T-cell (primary cell): ENCODE data around the gene NTF4. TPM values are rescaled to one million over a fixed set of nuclear protein-coding genes. Genes with fewer than 3 reads are reported as not detected.

Source experiments
- ATAC-seq, 4 experiments: fragments of 200-7000 bp in 3 of 4; fragments of 150-1000 bp in 1 of 4; cut with Tn5 transposase; replicated peaks in 1 of 4; 1 replicate in 3 of 4; 2 replicates in 1 of 4; pipeline ENCODE4 v1.10.0; 2021; ENCODE audit warnings: moderate library complexity in 3 of 4, mild to moderate bottlenecking in 2 of 4, moderate number of reproducible peaks in 1 of 4
- CTCF ChIA-PET, 2 donors: fragments of 300-600 bp; sonication (Branson Sonifier 250); formaldehyde crosslinking; loops; one replicate each; lab custom pipeline; 2022; ENCODE audit warnings: antibody characterized with exemption in 2 of 2; lab: Charles Lee
- POLR2A ChIA-PET, 2 donors: fragments of 300-600 bp; sonication (Branson Sonifier 250); formaldehyde crosslinking; loops; one replicate each; lab custom pipeline; 2022; ENCODE audit warnings: antibody characterized with exemption in 2 of 2; lab: Charles Lee
- DNase-seq, 35 experiments: peaks; one replicate each; pipeline versions ENCODE4 v3.0.0 to v3.0.0-alpha.2; 2013 to 2023
- H3K27ac ChIP-seq: one replicate; pipeline ENCODE4 v1.5.1; 2013; ENCODE audit warnings: low read length
- H3K27me3 ChIP-seq, 2 experiments: replicated peaks in 1 of 2; 1 replicate in 1 of 2; 2 replicates in 1 of 2; pipeline versions ENCODE4 v1.6.1 to v1.7.0; 2013; ENCODE audit warnings: low read length in 1 of 2, mixed read lengths in 1 of 2; ENCODE audit not compliant: control insufficient read depth in 2 of 2, insufficient read depth in 2 of 2; ENCODE audit errors: extremely low read depth in 1 of 2
- H3K36me3 ChIP-seq, 2 donors: 1 replicate in 1 of 2; 2 replicates in 1 of 2; pipeline versions ENCODE4 v1.6.1 to v1.7.0; 2013; ENCODE audit warnings: low read length in 1 of 2; ENCODE audit not compliant: control insufficient read depth in 2 of 2, insufficient read depth in 1 of 2; ENCODE audit errors: extremely low read depth in 1 of 2
- H3K4me1 ChIP-seq, 2 experiments: 1 replicate in 1 of 2; 2 replicates in 1 of 2; pipeline versions ENCODE4 v1.6.1 to v1.7.0; 2013; ENCODE audit warnings: low read length in 2 of 2, mixed read lengths in 1 of 2; ENCODE audit not compliant: insufficient read depth in 2 of 2, control insufficient read depth in 1 of 2; ENCODE audit errors: extremely low read depth in 1 of 2
- H3K4me3 ChIP-seq, 2 donors: 1 replicate in 1 of 2; 2 replicates in 1 of 2; pipeline versions ENCODE4 v1.5.1 to v1.7.0; 2013; ENCODE audit warnings: mild to moderate bottlenecking in 2 of 2, low read length in 1 of 2, moderate library complexity in 1 of 2; ENCODE audit not compliant: control insufficient read depth in 1 of 2; ENCODE audit errors: extremely low read depth in 1 of 2
- H3K9me3 ChIP-seq: 2 replicates; pipeline ENCODE4 v1.7.0; 2013
- H3K27ac Mint-ChIP-seq, 2 donors: one replicate each; pipeline ENCODE4 v1.8.0; 2020 to 2021; ENCODE audit warnings: mild to moderate bottlenecking in 2 of 2, mixed read lengths in 2 of 2
- H3K27me3 Mint-ChIP-seq, 2 donors: one replicate each; pipeline ENCODE4 v1.8.0; 2021 to 2022; ENCODE audit warnings: mixed read lengths in 2 of 2
- H3K36me3 Mint-ChIP-seq: one replicate; pipeline ENCODE4 v1.8.0; 2021; ENCODE audit warnings: mixed read lengths
- H3K4me1 Mint-ChIP-seq, 3 donors: one replicate each; pipeline ENCODE4 v1.8.0; 2020 to 2022; ENCODE audit warnings: mixed read lengths in 3 of 3, mild to moderate bottlenecking in 1 of 3
- H3K4me3 Mint-ChIP-seq, 3 donors: one replicate each; pipeline ENCODE4 v1.8.0; 2020 to 2022; ENCODE audit warnings: mild to moderate bottlenecking in 3 of 3, mixed read lengths in 3 of 3, moderate library complexity in 3 of 3
- H3K9me3 Mint-ChIP-seq, 3 donors: one replicate each; pipeline ENCODE4 v1.8.0; 2020 to 2022; ENCODE audit warnings: mixed read lengths in 3 of 3
- WGBS: methylation state at CpG from one replicate; pipeline ENCODE4 v1.1.5; 2013; ENCODE audit warnings: missing lambda C conversion rate; ENCODE audit not compliant: insufficient coverage; 5-methylcytosine and 5-hydroxymethylcytosine counted together
- total RNA-seq, 35 experiments: library from RNA in 6 of 35; stranded (reverse) in 6 of 35; fragments of 120-200 nt in 1 of 35; gene quantifications; one replicate each; pipeline versions ENCODE4 v1.2.1 to v1.2.4 and lab custom pipeline; 2013 to 2026

The NTF4 gene
- total RNA-seq, 5 donors from 2014 or later (not counting 1 experiment from before 2014, with no cell fraction given): not detected

DNA sequence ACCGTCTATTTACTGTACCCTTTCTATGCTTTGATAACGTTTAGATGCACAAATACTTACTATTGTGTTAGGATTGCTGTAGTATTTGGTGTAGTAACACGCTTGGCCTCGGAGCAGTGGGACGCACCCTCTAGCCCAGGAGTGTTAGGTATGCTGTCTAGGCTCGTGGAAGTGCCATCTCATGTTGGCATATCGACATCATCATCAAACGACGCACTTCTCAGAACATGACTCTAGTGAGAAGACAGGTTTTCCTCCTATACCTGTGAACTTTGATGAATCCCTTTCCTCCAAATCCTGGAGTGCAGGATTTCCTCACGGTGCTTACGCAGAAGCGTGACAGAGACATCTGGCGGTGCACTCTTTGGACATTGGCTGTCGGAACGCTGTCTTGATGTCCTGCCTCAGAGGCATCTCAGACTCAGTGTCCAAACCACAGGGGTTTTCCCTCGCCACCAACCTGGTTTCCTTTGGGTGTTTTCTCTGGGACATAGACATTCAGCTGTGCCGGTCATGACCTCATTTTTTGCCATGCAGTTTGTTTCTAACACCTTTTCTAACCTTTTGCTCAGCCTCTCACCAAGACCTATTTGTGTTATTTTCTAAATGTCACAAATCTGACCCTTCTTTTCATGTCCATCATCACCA is 26.9 kb upstream of the NTF4 start:
- peaks cover 32 to 40% (median 37%) of the 10 kb centered on the region in 3 donors for H3K4me1 Mint-ChIP-seq
- CTCF ChIA-PET: no interaction called here
- Histone ChIP-seq H3K4me3 (no peak overlapping the region), H3K27me3 (no peaks in the 10 kb centered on the region), H3K9me3 (no peaks in the 10 kb centered on the region), H3K36me3 (peaks cover 19 to 75% of the 10 kb centered on the region in 2 donors), H3K27ac (no peak overlapping the region), H3K4me1 (peaks cover 3 to 29% of the 10 kb centered on the region in 2 experiments)
- peaks cover 41% of the 10 kb centered on the region for H3K36me3 Mint-ChIP-seq
- H3K9me3 Mint-ChIP-seq: no peaks in the 10 kb centered on the region
- DNase-seq: no peak
- no peak overlapping the region for H3K27ac Mint-ChIP-seq
- H3K27me3 Mint-ChIP-seq: no peaks in the 10 kb centered on the region
- no peak for ATAC-seq
- no peak overlapping the region for H3K4me3 Mint-ChIP-seq
- POLR2A ChIA-PET: interaction anchor here in 1 of 2 donors (0.7 kb wide), 1 partner anchor 15 kb away, joined by 16 read pairs; no protein-coding TSS in a partner anchor
- 81% methylated on average over 15 of the region's 17 CpGs for WGBS

DNA sequence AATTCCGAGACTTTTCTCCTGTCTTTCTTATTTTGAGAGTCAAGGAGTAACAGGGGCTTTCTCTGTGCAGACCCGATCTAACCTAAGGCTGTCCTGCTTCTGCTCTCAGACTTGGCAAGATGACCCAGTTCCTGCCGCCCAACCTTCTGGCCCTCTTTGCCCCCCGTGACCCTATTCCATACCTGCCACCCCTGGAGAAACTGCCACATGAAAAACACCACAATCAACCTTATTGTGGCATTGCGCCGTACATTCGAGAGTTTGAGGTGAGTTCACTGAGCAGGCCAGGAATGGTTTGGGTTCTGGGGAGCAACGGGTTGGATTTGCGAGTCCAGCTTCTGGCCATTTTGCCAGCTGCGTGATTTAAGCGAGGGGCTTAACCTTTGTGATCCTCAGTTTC is 21.7 kb upstream of the NTF4 start:
- peaks cover 26% of the 10 kb centered on the region for H3K36me3 Mint-ChIP-seq
- Histone ChIP-seq H3K9me3 (no peaks in the 10 kb centered on the region), H3K27me3 (peaks cover 0 to 7% of the 10 kb centered on the region in 2 experiments), H3K4me1 (peaks cover 9 to 44% of the 10 kb centered on the region in 2 experiments), H3K27ac (peak overlapping the region; percentile 14), H3K4me3 (peak overlapping the region; percentile 63 to 95), H3K36me3 (peaks cover 9 to 32% of the 10 kb centered on the region in 2 donors)
- ATAC-seq (no peak), DNase-seq (no peak)
- ChIA-PET POLR2A (no interaction called here), CTCF (no interaction called here)
- peak overlapping the region; percentile 92 to 98 (median 96) for H3K4me3 Mint-ChIP-seq
- peaks cover 0 to 3% of the 10 kb centered on the region in 2 donors for H3K27me3 Mint-ChIP-seq
- H3K27ac Mint-ChIP-seq: peak overlapping the region; percentile 86 to 92
- 34% methylated on average over 11 of the region's 11 CpGs for WGBS
- H3K9me3 Mint-ChIP-seq: no peaks in the 10 kb centered on the region
- peaks cover 39 to 52% (median 47%) of the 10 kb centered on the region in 3 donors for H3K4me1 Mint-ChIP-seq

DNA sequence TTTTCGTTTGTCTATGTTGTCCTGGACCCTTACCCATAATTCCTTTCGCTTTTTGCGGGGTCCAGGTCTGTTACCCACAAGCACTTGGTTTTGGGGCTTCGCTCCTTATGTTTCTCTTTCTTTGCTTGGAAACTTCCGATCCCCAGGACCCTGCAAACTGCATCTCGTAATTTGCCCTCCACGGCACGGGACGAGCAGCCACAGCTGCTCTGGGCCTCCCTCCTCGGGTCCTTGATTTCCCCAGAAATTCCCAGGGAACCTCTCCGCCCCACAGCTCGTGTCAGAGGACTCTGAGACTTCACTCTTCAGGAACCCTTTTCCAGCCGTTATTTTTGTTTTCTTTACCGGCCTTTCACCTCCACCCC is 21.2 kb upstream of the NTF4 start:
- CTCF ChIA-PET: no interaction called here
- H3K4me1 Mint-ChIP-seq: peaks cover 38 to 52% (median 46%) of the 10 kb centered on the region in 3 donors
- peak overlapping the region; percentile 66 for H3K27ac ChIP-seq

DNA sequence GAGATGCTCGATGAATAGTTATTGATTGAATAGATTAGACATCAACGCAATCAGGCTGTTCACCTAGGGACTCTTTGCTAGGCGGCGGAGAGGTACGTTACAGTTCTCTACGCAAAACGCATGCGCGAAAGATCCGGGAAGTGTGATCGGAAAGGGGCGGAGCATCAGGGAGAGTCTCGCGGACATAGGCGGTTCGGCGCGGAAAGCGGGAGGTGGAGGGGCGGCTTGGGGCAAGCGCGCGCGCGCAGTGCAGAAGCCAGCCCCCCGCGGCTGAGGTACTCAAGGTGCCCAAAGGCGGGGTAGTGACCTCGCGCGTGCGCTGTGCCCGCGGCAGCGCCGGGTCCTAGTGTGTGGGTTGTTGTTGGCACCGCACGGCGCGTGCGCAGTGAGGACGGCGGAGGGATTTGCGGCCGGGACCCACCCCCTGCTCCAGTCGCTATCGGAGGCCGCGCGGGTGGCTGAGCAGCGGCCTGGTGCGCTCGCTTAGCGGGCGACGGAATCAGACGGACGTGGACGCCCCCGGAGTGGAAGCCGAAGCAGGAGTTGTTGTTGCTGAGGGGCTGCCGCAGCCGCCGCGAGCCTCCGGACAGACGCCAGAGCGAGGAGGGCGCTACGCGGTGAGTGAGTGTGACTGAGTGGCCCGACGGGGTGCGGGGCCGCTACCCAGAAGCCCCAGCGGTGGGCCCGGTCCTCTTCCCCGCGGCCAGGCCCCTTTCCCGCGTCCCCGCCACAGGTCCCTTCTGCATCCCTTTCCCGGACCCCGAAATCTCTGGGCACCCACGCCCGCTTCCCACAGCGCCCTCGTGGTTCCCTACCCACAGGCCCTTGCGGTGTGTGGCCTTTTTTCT is 20.6 kb upstream of the NTF4 start, which contains the start of gene SNRNP70:
TSS of gene SNRNP70 (plus strand) at position 432 of the 848 bp plus-strand sequence. CDS start 964 bp downstream, outside the sequence.
- ChIA-PET CTCF (no interaction called here), POLR2A (no interaction called here)
- H3K27me3 ChIP-seq: peaks cover 0 to 7% of the 10 kb centered on the region in 2 experiments
- H3K4me3 ChIP-seq: peak within 1 kb of the TSS; percentile 63 to 95
- peak within 1 kb of the TSS; percentile 68 for H3K27ac ChIP-seq
- ATAC-seq: peak; percentile 93 to 96 (median 94)
- WGBS: under 1% methylated on average over 82 of the region's 89 CpGs
- peak; percentile 96 to 100 (median 99) for DNase-seq
- H3K4me1 ChIP-seq: peaks cover 9 to 39% of the 10 kb centered on the region in 2 experiments
- Mint-ChIP-seq H3K4me1 (peaks cover 34 to 46% (median 42%) of the 10 kb centered on the region in 3 donors), H3K9me3 (no peaks in the 10 kb centered on the region), H3K36me3 (peaks cover 17% of the 10 kb centered on the region), H3K4me3 (peak within 1 kb of the TSS; percentile 92 to 98 (median 96)), H3K27ac (peak within 1 kb of the TSS; percentile 86 to 94), H3K27me3 (peaks cover 0 to 5% of the 10 kb centered on the region in 2 donors)
- H3K36me3 ChIP-seq: peaks cover 5 to 23% of the 10 kb centered on the region in 2 donors
- H3K9me3 ChIP-seq: no peaks in the 10 kb centered on the region

More for the DNA sequence above, 21.2 kb upstream of the NTF4 start:
- Mint-ChIP-seq H3K27me3 (peaks cover 0 to 3% of the 10 kb centered on the region in 2 donors), H3K9me3 (no peaks in the 10 kb centered on the region), H3K36me3 (peaks cover 23% of the 10 kb centered on the region), H3K4me3 (peak overlapping the region; percentile 92 to 98 (median 96)), H3K27ac (peak overlapping the region; percentile 86 to 92)
- Histone ChIP-seq H3K4me1 (peaks cover 9 to 44% of the 10 kb centered on the region in 2 experiments), H3K36me3 (peaks cover 9 to 29% of the 10 kb centered on the region in 2 donors), H3K9me3 (no peaks in the 10 kb centered on the region), H3K27me3 (peaks cover 0 to 7% of the 10 kb centered on the region in 2 experiments), H3K4me3 (peak overlapping the region; percentile 63 to 95)
- no peak for DNase-seq
- WGBS: 0% methylated on average over 14 of the region's 14 CpGs
- no peak for ATAC-seq
- POLR2A ChIA-PET: no interaction called here

DNA sequence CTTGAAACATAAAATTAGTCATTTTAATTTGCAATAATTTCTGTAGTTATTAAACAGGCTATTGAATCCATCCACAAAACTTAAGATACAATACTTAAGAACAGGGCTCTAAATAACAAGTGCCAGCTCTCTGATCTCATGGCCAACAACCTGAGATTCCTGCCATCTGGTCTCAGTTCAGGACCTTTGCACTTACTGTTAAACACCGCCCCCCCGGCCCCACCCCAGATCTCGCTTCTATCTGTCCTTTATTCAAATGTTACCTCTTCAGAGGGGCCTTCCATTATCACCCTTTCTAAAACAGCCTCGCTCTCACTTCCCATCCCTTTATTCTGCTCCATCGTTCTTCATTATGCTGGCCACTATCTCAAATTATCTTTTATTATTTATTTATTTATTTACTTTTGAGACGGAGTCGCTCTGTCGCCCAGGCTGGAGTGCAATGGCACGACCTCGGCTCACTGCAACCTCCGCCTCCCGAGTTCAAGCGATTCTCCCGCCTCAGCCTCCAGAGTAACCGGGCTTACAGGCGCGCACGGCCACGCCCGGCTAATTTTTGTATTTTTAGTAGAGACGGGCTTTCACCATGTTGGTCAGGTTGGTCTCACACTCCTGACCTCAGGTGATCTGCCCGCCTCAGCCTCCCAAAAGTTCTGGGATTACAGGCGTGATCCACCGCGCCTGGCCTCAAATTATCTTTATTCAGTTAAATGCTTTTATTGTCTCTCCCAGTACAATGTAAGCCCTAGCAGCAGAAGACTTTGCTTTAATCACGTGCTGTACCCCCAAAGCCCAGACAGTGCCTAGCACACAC is 19.8 kb upstream of the NTF4 start:
- H3K27ac ChIP-seq: peak overlapping the region; percentile 68
- H3K27me3 ChIP-seq: peaks cover 0 to 7% of the 10 kb centered on the region in 2 experiments
- H3K36me3 Mint-ChIP-seq: peaks cover 15% of the 10 kb centered on the region
- peak overlapping the region; percentile 92 to 98 (median 96) for H3K4me3 Mint-ChIP-seq
- peaks cover 32 to 44% (median 37%) of the 10 kb centered on the region in 3 donors for H3K4me1 Mint-ChIP-seq
- ATAC-seq (no peak), DNase-seq (no peak)
- peak overlapping the region in 1 of 2 donors; percentile 95 for H3K4me3 ChIP-seq
- H3K9me3 Mint-ChIP-seq: no peaks in the 10 kb centered on the region
- H3K9me3 ChIP-seq: no peaks in the 10 kb centered on the region
- ChIA-PET CTCF (interaction anchor here in 1 of 2 donors (0.6 kb wide), 1 partner anchor 712 kb away, joined by 3 read pairs; no protein-coding TSS in a partner anchor), POLR2A (no interaction called here)
- H3K27me3 Mint-ChIP-seq: peaks cover 0 to 7% of the 10 kb centered on the region in 2 donors
- 83% methylated on average over 17 of the region's 26 CpGs for WGBS
- peaks cover 5 to 16% of the 10 kb centered on the region in 2 donors for H3K36me3 ChIP-seq
- H3K4me1 ChIP-seq: peaks cover 9 to 35% of the 10 kb centered on the region in 2 experiments
- H3K27ac Mint-ChIP-seq: peak overlapping the region; percentile 86 to 94
